ENCODE measurements around the gene DPYD.

DNA sequence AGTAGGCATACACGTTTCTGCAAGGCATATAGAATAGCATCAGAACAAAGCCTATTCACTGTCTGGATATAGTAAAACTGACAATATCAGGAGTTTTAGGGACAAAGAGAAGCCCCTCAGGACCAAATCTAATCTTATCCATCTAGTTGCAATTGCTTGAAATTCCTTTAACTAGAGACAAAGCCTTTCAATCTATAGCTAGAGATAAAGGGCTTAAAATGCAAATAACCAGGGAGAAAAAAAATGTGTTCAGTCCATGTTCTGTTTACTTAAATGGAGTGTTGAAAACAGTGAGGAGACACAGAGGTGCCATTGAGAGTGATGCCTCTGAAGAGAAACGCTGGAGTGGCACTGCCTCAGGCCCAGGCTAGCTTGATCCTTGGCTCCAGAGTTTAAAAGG lies 286.1 kb downstream of the DPYD start:
- no peak for TF ChIP-seq EP300 (IDR thresholded peaks at IDR 0.05)
- no peak for TF ChIP-seq CTCF (IDR thresholded peaks at IDR 0.05)

Data from tibial nerve (tissue), 4 donors.